ENCODE measurements around the gene PDXDC1. TPM values are rescaled to one million over a fixed set of nuclear protein-coding genes. Genes with fewer than 3 reads are reported as not detected.
"Not testable (repeated sequence)": the region's sequence is repeated elsewhere in the genome, so short reads cannot be mapped to it uniquely, and the experiment has no call there.

Gene PDXDC1
- total and polyA plus RNA-seq, 9 of the 15 experiments (the other 6 are each of a cell fraction or from before 2014, with no cell fraction given), result 5.1 to 95.4 (median 45.8) TPM

DNA sequence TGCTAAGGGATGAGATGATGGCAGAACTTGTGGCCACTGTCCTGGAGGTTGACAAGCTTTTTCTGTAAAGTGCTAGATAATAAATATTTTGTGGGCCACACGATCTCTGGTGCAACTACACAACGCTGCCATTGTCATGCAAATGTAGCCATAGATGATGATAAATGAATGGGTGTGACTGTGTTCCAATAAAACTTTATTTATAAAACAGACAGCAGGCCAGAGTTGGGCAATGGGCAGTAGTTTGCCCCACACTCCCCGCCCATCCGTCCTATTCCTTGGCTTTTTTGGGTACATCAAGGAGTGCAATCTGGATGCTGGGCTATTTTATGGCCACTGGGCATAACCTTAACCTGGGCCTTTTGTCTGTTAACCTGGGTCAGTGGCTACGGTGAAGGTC, 184.8 kb downstream of the PDXDC1 start:
- TF ChIP-seq ZBTB40 (IDR thresholded peaks at IDR 0.05), result peak; percentile 86
- TF ChIP-seq ZBTB40 (CRISPR knock-in tag; IDR thresholded peaks at IDR 0.05), result peak; percentile 90
- H3K27ac ChIP-seq (ENCODE audit: extremely low read depth, low read depth, low read length); DNase-seq (ENCODE audit: extremely low read depth in 1 of 4, low spot score in 3 of 4); in situ Hi-C loops (cut with MboI); ATAC-seq; H2AFZ ChIP-seq (ENCODE audit: low read depth, low read length); H3K9me3 ChIP-seq (replicated peaks; ENCODE audit: control insufficient read depth, insufficient read depth, low read depth, low read length); H3K9ac ChIP-seq (ENCODE audit: insufficient read depth in 1 of 2, low read depth in 2 of 2, low read length in 2 of 2); CTCF ChIA-PET (ENCODE audit: low intra/inter-chr PET ratio); POLR2A ChIA-PET; H3K9me1 ChIP-seq (ENCODE audit: control insufficient read depth, insufficient read depth, low read length); FAIRE-seq; H3K4me3 ChIP-seq; intact Hi-C loops (cut with micrococcal nuclease); H4K20me1 ChIP-seq (replicated peaks; ENCODE audit: control insufficient read depth, insufficient read depth, low read length); H3K4me2 ChIP-seq (ENCODE audit: insufficient read depth, low read length); H3K4me1 ChIP-seq (replicated peaks in 1 of 2; ENCODE audit: control insufficient read depth in 2 of 2, insufficient read depth in 2 of 2, low read length in 2 of 2); BruUV-seq (replicated peaks); H3K27me3 ChIP-seq (ENCODE audit: control insufficient read depth in 2 of 2, insufficient read depth in 2 of 2, low read length in 2 of 2): not testable (repeated sequence)
- 87% methylated on average over 3 of the region's 5 CpGs for WGBS (ENCODE audit: insufficient coverage, low coverage, missing lambda C conversion rate)
- H3K36me3 ChIP-seq (ENCODE audit: control insufficient read depth, insufficient read depth, low read length), result peaks cover 15% of the 10 kb centered on the region; the same call in 1 of the 3 replicates
- peaks cover 20% of the 10 kb centered on the region for H3K79me2 ChIP-seq (ENCODE audit: control insufficient read depth, insufficient read depth, low read length)

DNA sequence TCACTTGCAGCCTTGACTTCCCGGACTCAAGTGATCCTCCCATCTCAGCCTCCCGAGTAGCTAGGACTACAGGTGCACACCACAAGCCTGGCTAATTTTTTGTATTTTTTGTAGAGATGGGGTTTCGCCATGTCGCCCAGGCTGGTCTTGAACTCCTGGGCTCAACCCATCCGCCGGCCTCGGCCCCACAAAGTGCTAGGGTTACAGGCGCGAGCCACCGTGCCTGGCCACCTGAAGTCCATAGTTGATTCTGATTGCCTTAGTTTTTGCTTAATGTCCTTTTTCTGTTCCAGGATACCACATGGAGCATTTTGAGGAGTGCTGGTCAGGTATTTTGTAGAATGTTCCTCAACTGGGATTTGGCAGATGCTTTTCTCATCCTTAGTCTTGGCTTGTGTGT, 185.7 kb downstream of the PDXDC1 start:
- in situ Hi-C loops (cut with MboI); H3K4me2 ChIP-seq (ENCODE audit: insufficient read depth, low read length); H3K4me3 ChIP-seq; BruUV-seq (replicated peaks); intact Hi-C loops (cut with micrococcal nuclease); CTCF ChIA-PET (ENCODE audit: low intra/inter-chr PET ratio); ATAC-seq; H3K27me3 ChIP-seq (ENCODE audit: control insufficient read depth in 2 of 2, insufficient read depth in 2 of 2, low read length in 2 of 2); H3K9me3 ChIP-seq (replicated peaks; ENCODE audit: control insufficient read depth, insufficient read depth, low read depth, low read length); H3K9ac ChIP-seq (ENCODE audit: insufficient read depth in 1 of 2, low read depth in 2 of 2, low read length in 2 of 2); H3K27ac ChIP-seq (ENCODE audit: extremely low read depth, low read depth, low read length); FAIRE-seq; POLR2A ChIA-PET; H3K9me1 ChIP-seq (ENCODE audit: control insufficient read depth, insufficient read depth, low read length); DNase-seq (ENCODE audit: extremely low read depth in 1 of 4, low spot score in 3 of 4); H2AFZ ChIP-seq (ENCODE audit: low read depth, low read length); H3K4me1 ChIP-seq (replicated peaks in 1 of 2; ENCODE audit: control insufficient read depth in 2 of 2, insufficient read depth in 2 of 2, low read length in 2 of 2); H4K20me1 ChIP-seq (replicated peaks; ENCODE audit: control insufficient read depth, insufficient read depth, low read length): not testable (repeated sequence)
- Histone ChIP-seq H3K36me3 (ENCODE audit: control insufficient read depth, insufficient read depth, low read length) (peaks cover 15% of the 10 kb centered on the region; the same call in 1 of the 3 replicates), H3K79me2 (ENCODE audit: control insufficient read depth, insufficient read depth, low read length) (peaks cover 20% of the 10 kb centered on the region)
- 87% methylated on average over 6 of the region's 10 CpGs for WGBS (ENCODE audit: insufficient coverage, low coverage, missing lambda C conversion rate)

Data from K562 (cell line).